ENCODE data around the gene PCNX2.

Gene PCNX2

GRCh38 chr1:233326811-233327650, 31.5 kb upstream of the PCNX2 start:
- H3K27ac ChIP-seq = peak overlapping the region; percentile 85; the same call in 1 of the 2 replicates
- no peak for TF ChIP-seq CTCF (conservative IDR thresholded peaks at IDR 0.05)
- TF ChIP-seq ZFX (IDR thresholded peaks at IDR 0.05) = no peak

- TF ChIP-seq ZFX (IDR thresholded peaks at IDR 0.05) = no peak
- TF ChIP-seq CTCF (conservative IDR thresholded peaks at IDR 0.05) = no peak
- H3K27ac ChIP-seq = no peak overlapping the region
These were observed 30.8 kb upstream of the PCNX2 start for GRCh38 chr1:233326319-233326718.

GRCh38 chr1:233323718-233324117, 28.2 kb upstream of the PCNX2 start:
- no peak overlapping the region for H3K27ac ChIP-seq

GRCh38 chr1:233320023-233320422, 24.5 kb upstream of the PCNX2 start:
- no peak overlapping the region for H3K27ac ChIP-seq
- TF ChIP-seq ZFX (IDR thresholded peaks at IDR 0.05) = no peak
- no peak for TF ChIP-seq CTCF (conservative IDR thresholded peaks at IDR 0.05)

More at GRCh38 chr1:233323718-233324117, 28.2 kb upstream of the PCNX2 start:
- TF ChIP-seq ZFX (IDR thresholded peaks at IDR 0.05) (no peak), CTCF (conservative IDR thresholded peaks at IDR 0.05) (no peak)

- no peak overlapping the region for H3K27ac ChIP-seq
- TF ChIP-seq ZFX (IDR thresholded peaks at IDR 0.05) = no peak
- TF ChIP-seq CTCF (conservative IDR thresholded peaks at IDR 0.05) = no peak
These were observed 23.7 kb upstream of the PCNX2 start for GRCh38 chr1:233319272-233319671.

- TF ChIP-seq ZFX (IDR thresholded peaks at IDR 0.05) (no peak), CTCF (conservative IDR thresholded peaks at IDR 0.05) (no peak)
- H3K27ac ChIP-seq = no peak overlapping the region
These were observed 20.9 kb upstream of the PCNX2 start for GRCh38 chr1:233316473-233316872.

GRCh38 chr1:233315718-233316301, 20.3 kb upstream of the PCNX2 start:
- no peak overlapping the region for H3K27ac ChIP-seq
- TF ChIP-seq ZFX (IDR thresholded peaks at IDR 0.05) (no peak), CTCF (conservative IDR thresholded peaks at IDR 0.05) (no peak)

All from C4-2B (cell line).